Measurements from ENCODE around the gene CHPT1. TPM values are rescaled to one million over a fixed set of nuclear protein-coding genes. Genes with fewer than 3 reads are reported as not detected.

The CHPT1 gene
- total and polyA plus RNA-seq, 10 donors = 26.8 to 115 (median 45.3) TPM

- intact Hi-C loops (cut with DNase I; ENCODE audit: low total_unique reads) = no loop called here
- H3K9me3 ChIP-seq = no peaks in the 10 kb centered on the region
These were observed 22.1 kb downstream of the CHPT1 start for GRCh38 chr12:101719566-101719965.

GRCh38 chr12:101720118-101720517, 22.7 kb downstream of the CHPT1 start:
- Histone ChIP-seq H3K36me3 (peaks cover 0 to 70% (median 7%) of the 10 kb centered on the region in 6 donors), H3K27ac (no peak overlapping the region), H3K27me3 (replicated peaks in 1 of 7) (no peaks in the 10 kb centered on the region), H3K4me1 (peaks cover 0 to 11% (median 4%) of the 10 kb centered on the region in 6 donors), H3K9me3 (no peaks in the 10 kb centered on the region), H3K4me3 (no peak overlapping the region)
- intact Hi-C loops (cut with DNase I; ENCODE audit: low total_unique reads) = no loop called here
- DNase-seq = no peak
- TF ChIP-seq POLR2AphosphoS5 (IDR thresholded peaks at IDR 0.05) (no peak), POLR2A (IDR thresholded peaks at IDR 0.05) (no peak), CTCF (IDR thresholded peaks at IDR 0.05 in 8 of 11, conservative IDR thresholded peaks at IDR 0.05 in 3 of 11) (no peak)

More at GRCh38 chr12:101719566-101719965, 22.1 kb downstream of the CHPT1 start:
- H3K27ac ChIP-seq = no peak overlapping the region
- no peak for TF ChIP-seq POLR2AphosphoS5 (IDR thresholded peaks at IDR 0.05)
- no peak for TF ChIP-seq CTCF (IDR thresholded peaks at IDR 0.05 in 8 of 11, conservative IDR thresholded peaks at IDR 0.05 in 3 of 11)
- TF ChIP-seq POLR2A (IDR thresholded peaks at IDR 0.05) = no peak
- no peaks in the 10 kb centered on the region for H3K27me3 ChIP-seq (replicated peaks in 1 of 7)
- peaks cover 0 to 16% (median 9%) of the 10 kb centered on the region in 6 donors for H3K4me1 ChIP-seq
- DNase-seq = no peak
- peaks cover 0 to 64% (median 5%) of the 10 kb centered on the region in 6 donors for H3K36me3 ChIP-seq
- H3K4me3 ChIP-seq = no peak overlapping the region

GRCh38 chr12:101722392-101722791, 25.0 kb downstream of the CHPT1 start:
- no peak for DNase-seq
- TF ChIP-seq POLR2AphosphoS5 (IDR thresholded peaks at IDR 0.05) = no peak
- no peak for TF ChIP-seq CTCF (IDR thresholded peaks at IDR 0.05 in 8 of 11, conservative IDR thresholded peaks at IDR 0.05 in 3 of 11)
- no peak for TF ChIP-seq POLR2A (IDR thresholded peaks at IDR 0.05)
- Histone ChIP-seq H3K27me3 (replicated peaks in 1 of 7) (no peaks in the 10 kb centered on the region), H3K27ac (no peak overlapping the region), H3K4me3 (no peak overlapping the region), H3K9me3 (no peaks in the 10 kb centered on the region), H3K36me3 (peaks cover 0 to 85% (median 16%) of the 10 kb centered on the region in 6 donors), H3K4me1 (no peaks in the 10 kb centered on the region)
- 95 to 98% (median 97%) methylated on average over 4 of the region's 4 CpGs for WGBS, 5 donors
- intact Hi-C loops (cut with DNase I; ENCODE audit: low total_unique reads) = no loop called here

GRCh38 chr12:101727098-101727497, 29.7 kb downstream of the CHPT1 start:
- no peaks in the 10 kb centered on the region for H3K4me1 ChIP-seq
- peaks cover 0 to 96% (median 19%) of the 10 kb centered on the region in 6 donors for H3K36me3 ChIP-seq
- H3K9me3 ChIP-seq = no peaks in the 10 kb centered on the region
- DNase-seq = no peak
- no peak overlapping the region for H3K27ac ChIP-seq
- no peaks in the 10 kb centered on the region for H3K27me3 ChIP-seq (replicated peaks in 1 of 7)
- TF ChIP-seq POLR2A (IDR thresholded peaks at IDR 0.05) (no peak), POLR2AphosphoS5 (IDR thresholded peaks at IDR 0.05) (no peak), CTCF (IDR thresholded peaks at IDR 0.05 in 8 of 11, conservative IDR thresholded peaks at IDR 0.05 in 3 of 11) (no peak)
- H3K4me3 ChIP-seq = no peak overlapping the region
- intact Hi-C loops (cut with DNase I; ENCODE audit: low total_unique reads) = no loop called here

Measured in spleen (tissue), 11 donors.